ENCODE data around the gene XXYLT1. TPM values are rescaled to one million over a fixed set of nuclear protein-coding genes. Genes with fewer than 3 reads are reported as not detected.

The XXYLT1 gene
- total RNA-seq, 1 experiment from 2014 or later: 25.5 TPM

- H3F3A ChIP-seq (ENCODE audit: low read length, unreplicated experiment): no peaks in the 10 kb centered on the region
- H3K9me2 ChIP-seq (replicated peaks; ENCODE audit: low read length): no peaks in the 10 kb centered on the region
- no peak for DNase-seq
- no peaks in the 10 kb centered on the region for H3K36me3 ChIP-seq (ENCODE audit: low read depth, low read length)
- no peaks in the 10 kb centered on the region for H4K20me1 ChIP-seq (ENCODE audit: low read length)
- TF ChIP-seq EZH2 (IDR thresholded peaks at IDR 0.05; ENCODE audit: low read length, unreplicated experiment): no peak
- TF ChIP-seq, protein P1, sequence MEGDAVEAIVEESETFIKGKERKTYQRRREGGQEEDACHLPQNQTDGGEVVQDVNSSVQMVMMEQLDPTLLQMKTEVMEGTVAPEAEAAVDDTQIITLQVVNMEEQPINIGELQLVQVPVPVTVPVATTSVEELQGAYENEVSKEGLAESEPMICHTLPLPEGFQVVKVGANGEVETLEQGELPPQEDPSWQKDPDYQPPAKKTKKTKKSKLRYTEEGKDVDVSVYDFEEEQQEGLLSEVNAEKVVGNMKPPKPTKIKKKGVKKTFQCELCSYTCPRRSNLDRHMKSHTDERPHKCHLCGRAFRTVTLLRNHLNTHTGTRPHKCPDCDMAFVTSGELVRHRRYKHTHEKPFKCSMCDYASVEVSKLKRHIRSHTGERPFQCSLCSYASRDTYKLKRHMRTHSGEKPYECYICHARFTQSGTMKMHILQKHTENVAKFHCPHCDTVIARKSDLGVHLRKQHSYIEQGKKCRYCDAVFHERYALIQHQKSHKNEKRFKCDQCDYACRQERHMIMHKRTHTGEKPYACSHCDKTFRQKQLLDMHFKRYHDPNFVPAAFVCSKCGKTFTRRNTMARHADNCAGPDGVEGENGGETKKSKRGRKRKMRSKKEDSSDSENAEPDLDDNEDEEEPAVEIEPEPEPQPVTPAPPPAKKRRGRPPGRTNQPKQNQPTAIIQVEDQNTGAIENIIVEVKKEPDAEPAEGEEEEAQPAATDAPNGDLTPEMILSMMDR (conservative IDR thresholded peaks at IDR 0.05; ENCODE audit: low read depth, low read length): no peak
- TF ChIP-seq EZH2phosphoT487 (IDR thresholded peaks at IDR 0.05; ENCODE audit: borderline replicate concordance, low read length): no peak
- peaks cover 17% of the 10 kb centered on the region for H3K4me1 ChIP-seq (ENCODE audit: insufficient read depth, low read length)
- H3K9ac ChIP-seq (ENCODE audit: low read length): no peak overlapping the region
- no peaks in the 10 kb centered on the region for H3K27me3 ChIP-seq (ENCODE audit: low read length)
- ChIA-PET POLR2A (ENCODE audit: unreplicated experiment) (no interaction called here), CTCF (no interaction called here)
- no peak overlapping the region for H3K27ac ChIP-seq (ENCODE audit: low read length)
- no TSS peak for BruUV-seq (replicated peaks)
- intact Hi-C loops (cut with micrococcal nuclease): no loop called here
- H3K4me3 ChIP-seq (ENCODE audit: low read length): no peak overlapping the region
- H3K79me2 ChIP-seq (ENCODE audit: low read length): no peaks in the 10 kb centered on the region
- ATAC-seq: no peak
- no peaks in the 10 kb centered on the region for H3K9me3 ChIP-seq (ENCODE audit: low read length)
- H2AFZ ChIP-seq (ENCODE audit: low read length): no peak overlapping the region
- H3K4me2 ChIP-seq (ENCODE audit: low read length): no peak overlapping the region
These were observed 108.1 kb downstream of the XXYLT1 start for GRCh38 chr3:195162816-195163215.

GRCh38 chr3:195162033-195162669 lies 108.8 kb downstream of the XXYLT1 start:
- CTCF ChIA-PET: no interaction called here
- ATAC-seq: no peak
- intact Hi-C loops (cut with micrococcal nuclease): no loop called here

More at GRCh38 chr3:195162033-195162669, 108.8 kb downstream of the XXYLT1 start:
- no peak for DNase-seq
- Histone ChIP-seq H3K9me2 (replicated peaks; ENCODE audit: low read length) (no peaks in the 10 kb centered on the region), H3K27me3 (ENCODE audit: low read length) (no peaks in the 10 kb centered on the region), H3K79me2 (ENCODE audit: low read length) (no peaks in the 10 kb centered on the region), H4K20me1 (ENCODE audit: low read length) (no peaks in the 10 kb centered on the region), H3K4me1 (ENCODE audit: insufficient read depth, low read length) (peaks cover 17% of the 10 kb centered on the region), H3K27ac (ENCODE audit: low read length) (no peak overlapping the region), H3K36me3 (ENCODE audit: low read depth, low read length) (no peaks in the 10 kb centered on the region), H3K9me3 (ENCODE audit: low read length) (no peaks in the 10 kb centered on the region), H3F3A (ENCODE audit: low read length, unreplicated experiment) (no peaks in the 10 kb centered on the region), H3K4me3 (ENCODE audit: low read length) (no peak overlapping the region), H3K4me2 (ENCODE audit: low read length) (no peak overlapping the region), H2AFZ (ENCODE audit: low read length) (no peak overlapping the region), H3K9ac (ENCODE audit: low read length) (no peak overlapping the region)
- no peak for TF ChIP-seq EZH2 (IDR thresholded peaks at IDR 0.05; ENCODE audit: low read length, unreplicated experiment)
- TF ChIP-seq, protein P1 (conservative IDR thresholded peaks at IDR 0.05; ENCODE audit: low read depth, low read length): no peak
- TF ChIP-seq EZH2phosphoT487 (IDR thresholded peaks at IDR 0.05; ENCODE audit: borderline replicate concordance, low read length): no peak
- no TSS peak for BruUV-seq (replicated peaks)
- POLR2A ChIA-PET (ENCODE audit: unreplicated experiment): no interaction called here
